Spleen (tissue), 11 donors: ENCODE results near the gene EDC3. TPM values are rescaled to one million over a fixed set of nuclear protein-coding genes. Genes with fewer than 3 reads are reported as not detected.

ENCODE experiments used
- DNase-seq: peaks from one replicate; pipeline ENCODE4 v3.0.0-alpha.2; 2020
- H3K27ac ChIP-seq, 8 donors: fragments of 200-600 bp; sonication (generic) in 7 of 8; 1 replicate in 4 of 8; 2 replicates in 4 of 8; pipeline versions ENCODE4 v1.5.0 to v1.8.0; 2016 to 2021; ENCODE audit warnings: inconsistent platforms in 4 of 8, mild to moderate bottlenecking in 4 of 8, moderate library complexity in 1 of 8
- H3K27me3 ChIP-seq, 7 donors: fragments of 200-600 bp; sonication (generic) in 6 of 7; replicated peaks in 1 of 7; 1 replicate in 4 of 7; 2 replicates in 3 of 7; pipeline versions ENCODE4 v1.5.0 to v1.8.0; 2016 to 2021; ENCODE audit warnings: inconsistent platforms in 3 of 7, mild to moderate bottlenecking in 1 of 7
- H3K36me3 ChIP-seq, 6 donors: fragments of 200-600 bp; sonication (generic) in 5 of 6; 1 replicate in 4 of 6; 2 replicates in 2 of 6; pipeline versions ENCODE4 v1.5.0 to v1.8.0; 2016 to 2021; ENCODE audit warnings: inconsistent platforms in 2 of 6
- H3K4me1 ChIP-seq, 6 donors: fragments of 200-600 bp; sonication (generic) in 5 of 6; 1 replicate in 3 of 6; 2 replicates in 3 of 6; pipeline versions ENCODE4 v1.5.0 to v1.8.0; 2016 to 2021; ENCODE audit warnings: inconsistent platforms in 3 of 6
- H3K4me3 ChIP-seq, 8 donors: fragments of 200-600 bp; sonication (generic) in 7 of 8; 1 replicate in 4 of 8; 2 replicates in 4 of 8; pipeline versions ENCODE4 v1.5.0 to v1.8.0; 2016 to 2021; ENCODE audit warnings: inconsistent platforms in 4 of 8, mild to moderate bottlenecking in 4 of 8, moderate library complexity in 2 of 8
- H3K9me3 ChIP-seq, 8 donors: fragments of 200-600 bp; sonication (generic) in 7 of 8; 1 replicate in 4 of 8; 2 replicates in 4 of 8; pipeline versions ENCODE4 v1.5.0 to v1.8.0; 2016 to 2021; ENCODE audit warnings: inconsistent platforms in 4 of 8
- CTCF ChIP-seq, 11 experiments: fragments of 200-600 bp in 7 of 11; fragments of 450-650 bp in 4 of 11; sonication (generic) in 4 of 11; IDR thresholded peaks in 8 of 11; conservative IDR thresholded peaks in 3 of 11; 1 replicate in 7 of 11; 2 replicates in 4 of 11; pipeline versions ENCODE4 v1.4.0 to v1.8.0; 2016 to 2021; ENCODE audit warnings: antibody characterized with exemption in 11 of 11, inconsistent platforms in 4 of 11, mild to moderate bottlenecking in 1 of 11
- POLR2A ChIP-seq, 3 donors: fragments of 450-650 bp; IDR thresholded peaks; one replicate each; pipeline ENCODE4 v1.5.1; 2017; ENCODE audit warnings: antibody characterized with exemption in 3 of 3, mild to moderate bottlenecking in 1 of 3
- POLR2AphosphoS5 ChIP-seq, 3 donors: sonication (generic); formaldehyde crosslinking; IDR thresholded peaks; one replicate each; pipeline ENCODE4 v1.5.1; 2017; ENCODE audit warnings: antibody characterized with exemption in 3 of 3
- WGBS, 5 donors: extraction: QIAGEN DNeasy Blood & Tissue Kit in 3 of 5; methylation state at CpG; one replicate each; pipeline versions ENCODE4 v1.1.5 to v1.1.7; 2013 to 2018; 5-methylcytosine and 5-hydroxymethylcytosine counted together
- intact Hi-C: fragments of 100-400 bp; cut with DNase I; formaldehyde crosslinking; loops from one replicate; pipeline ENCODE4 v1.15.0; 2023; ENCODE audit warnings: low total_unique reads
- polyA plus RNA-seq, 3 donors: library from polyadenylated mRNA; stranded (reverse); fragments of 200-250 nt; gene quantifications; one replicate each; pipeline ENCODE4 v1.2.1, GENCODE V29; 2013
- total RNA-seq, 7 donors: library from RNA; depleted of rRNA in 3 of 7; stranded (reverse); fragments of >200 nt in 3 of 7; fragmentation: NEBNext Ultra II Directional in 4 of 7; extraction: Animal tissue kit (Norgen Biotek cat#: 25700) in 4 of 7; gene quantifications; one replicate each; pipeline versions ENCODE4 v1.1.0 to v1.2.1, GENCODE V29; 2016 to 2021
- donor health status: healthy with polysubstance abuse.
- donor health status: DM: no; HTN: no; CAD: no; lungs with moderate emphysema.
- donor health status: DM: no; HTN: no; CAD: no.
- donor health status: Bipolar disorder and iron deficiency.
- donor health status: healthy.
- donor health status: DM: no; HTN: no; CAD: no.
- donor health status: DM: yes; HTN: yes; CAD: no.

Gene EDC3
- total and polyA plus RNA-seq, 10 donors: 8.3 to 32.5 (median 17.9) TPM

DNA sequence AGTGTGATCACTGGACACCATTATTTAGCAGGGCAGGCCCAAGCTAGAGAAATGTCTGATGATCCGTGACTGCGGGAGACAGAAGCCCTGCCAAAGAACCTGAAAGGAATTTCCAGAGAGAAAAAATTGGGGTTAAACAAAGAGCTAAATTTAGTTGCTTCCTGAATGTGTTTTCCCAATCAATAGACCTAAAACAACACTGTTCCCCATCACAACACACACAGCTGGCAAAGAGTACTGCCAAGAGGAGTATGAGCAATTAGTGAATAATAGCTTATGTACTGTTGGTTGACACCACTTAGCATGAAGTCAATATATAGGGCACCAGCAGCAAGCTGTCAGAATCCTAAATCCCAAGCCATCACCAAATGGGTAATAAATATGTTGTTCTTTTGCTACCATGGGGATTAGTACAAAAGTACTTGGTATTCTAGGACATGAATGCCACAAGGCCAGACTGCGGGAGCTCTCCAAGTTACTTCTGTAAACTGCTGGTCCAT, 44.5 kb downstream of the EDC3 start:
- Histone ChIP-seq H3K27me3 (no peaks in the 10 kb centered on the region), H3K4me3 (no peak overlapping the region), H3K9me3 (no peaks in the 10 kb centered on the region), H3K36me3 (peaks cover 0 to 68% (median 15%) of the 10 kb centered on the region in 6 donors), H3K27ac (no peak overlapping the region), H3K4me1 (peaks cover 0 to 31% (median 2%) of the 10 kb centered on the region in 6 donors)
- WGBS, 5 donors: 85 to 98% (median 93%) methylated on average over 3 of the region's 3 CpGs
- no peak for DNase-seq
- TF ChIP-seq POLR2AphosphoS5 (IDR thresholded peaks at IDR 0.05) (no peak), CTCF (IDR thresholded peaks at IDR 0.05 in 8 of 11, conservative IDR thresholded peaks at IDR 0.05 in 3 of 11) (no peak), POLR2A (IDR thresholded peaks at IDR 0.05) (no peak)
- intact Hi-C loops: no loop called here

DNA sequence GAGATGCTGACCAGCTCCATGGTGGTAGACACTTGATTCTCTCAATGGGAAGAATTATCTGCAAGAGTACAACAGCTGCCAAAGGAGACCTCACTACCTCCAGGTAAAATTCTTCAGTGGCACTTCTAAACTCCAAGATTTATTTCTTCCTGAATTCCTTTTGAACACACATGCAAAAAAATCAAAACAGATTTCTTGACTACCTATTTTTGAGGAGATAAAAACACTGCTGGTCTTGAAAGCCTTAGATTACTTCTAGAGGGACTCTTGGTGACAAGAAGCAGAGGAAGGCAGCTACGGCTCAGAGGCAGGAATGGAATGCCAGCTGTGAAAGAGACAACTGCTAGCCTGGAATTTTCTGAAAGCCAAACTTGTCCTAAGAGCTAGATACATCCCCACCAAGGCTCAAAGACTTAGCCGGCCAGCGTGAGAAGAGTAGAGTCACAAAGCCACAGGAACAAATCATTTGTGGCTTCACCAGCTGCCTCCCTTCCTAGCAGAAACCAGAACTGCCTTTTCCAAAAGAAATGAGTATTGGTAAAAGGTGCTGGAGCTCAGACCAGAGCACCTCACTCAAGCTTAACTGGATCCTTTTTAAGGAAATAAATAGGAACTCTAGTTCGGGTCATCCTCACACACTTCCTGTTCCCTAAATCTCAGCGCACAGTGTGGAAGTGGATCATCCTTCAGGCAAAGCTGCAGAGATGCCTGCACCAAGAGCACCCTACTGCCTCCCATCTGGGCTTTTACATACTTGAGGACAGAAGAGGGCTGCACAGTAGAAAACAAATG, 47.6 kb downstream of the EDC3 start:
- no peak for TF ChIP-seq POLR2AphosphoS5 (IDR thresholded peaks at IDR 0.05)
- TF ChIP-seq CTCF (IDR thresholded peaks at IDR 0.05 in 8 of 11, conservative IDR thresholded peaks at IDR 0.05 in 3 of 11): no peak
- no peak for TF ChIP-seq POLR2A (IDR thresholded peaks at IDR 0.05)
- Histone ChIP-seq H3K4me3 (no peak overlapping the region), H3K27me3 (no peaks in the 10 kb centered on the region), H3K27ac (no peak overlapping the region), H3K36me3 (peaks cover 0 to 66% (median 5%) of the 10 kb centered on the region in 6 donors), H3K9me3 (no peaks in the 10 kb centered on the region), H3K4me1 (peaks cover 0 to 4% (median under 1%) of the 10 kb centered on the region in 6 donors)
- DNase-seq: no peak
- WGBS, 5 donors: 69 to 81% (median 74%) methylated on average over 5 of the region's 5 CpGs
- intact Hi-C loops: no loop called here

DNA sequence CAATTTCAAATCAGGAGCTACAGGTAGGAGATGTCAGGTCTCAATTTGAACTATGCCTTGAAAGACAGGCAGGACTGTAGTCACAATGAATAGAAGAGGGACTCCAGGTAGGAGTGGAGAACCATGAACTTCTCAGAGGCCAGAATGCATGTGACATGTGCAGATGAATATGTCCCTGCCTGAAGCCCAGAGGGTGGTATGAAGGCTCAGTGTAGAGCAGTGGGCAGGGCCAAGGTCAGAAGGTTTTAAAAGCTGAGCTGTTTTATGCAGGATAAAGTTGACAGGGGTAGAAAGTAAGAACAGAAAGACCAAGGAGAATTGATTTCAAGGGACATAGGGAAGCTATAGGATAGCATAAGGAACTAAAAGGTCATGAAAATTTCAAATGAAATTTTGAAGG, 49.3 kb downstream of the EDC3 start:
- Histone ChIP-seq H3K36me3 (peaks cover 0 to 69% (median 7%) of the 10 kb centered on the region in 6 donors), H3K4me3 (no peak overlapping the region), H3K27me3 (no peaks in the 10 kb centered on the region), H3K9me3 (no peaks in the 10 kb centered on the region), H3K4me1 (peaks cover 0 to 4% (median 0%) of the 10 kb centered on the region in 6 donors), H3K27ac (no peak overlapping the region)
- TF ChIP-seq POLR2AphosphoS5 (IDR thresholded peaks at IDR 0.05) (no peak), POLR2A (IDR thresholded peaks at IDR 0.05) (no peak), CTCF (IDR thresholded peaks at IDR 0.05 in 8 of 11, conservative IDR thresholded peaks at IDR 0.05 in 3 of 11) (no peak)
- intact Hi-C loops: no loop called here
- no peak for DNase-seq

GRCh38 chr15:74643665-74644204, 52.1 kb downstream of the EDC3 start:
- no peak overlapping the region for H3K27ac ChIP-seq

More at GRCh38 chr15:74643665-74644204, 52.1 kb downstream of the EDC3 start:
- Histone ChIP-seq H3K4me1 (peaks cover 0 to 22% (median 0%) of the 10 kb centered on the region in 6 donors), H3K4me3 (no peak overlapping the region), H3K27me3 (no peaks in the 10 kb centered on the region), H3K9me3 (no peaks in the 10 kb centered on the region), H3K36me3 (peaks cover 3 to 83% (median 27%) of the 10 kb centered on the region in 6 donors)
- WGBS, 5 donors: 94 to 100% (median 95%) methylated on average over 2 of the region's 2 CpGs
- intact Hi-C loops: no loop called here
- DNase-seq: no peak
- TF ChIP-seq POLR2AphosphoS5 (IDR thresholded peaks at IDR 0.05) (no peak), POLR2A (IDR thresholded peaks at IDR 0.05) (no peak), CTCF (IDR thresholded peaks at IDR 0.05 in 8 of 11, conservative IDR thresholded peaks at IDR 0.05 in 3 of 11) (no peak)
